ENCODE measurements around the gene GRAMD2B.
A peak's percentile ranks its signal among the peaks of the same experiment; 100 is the strongest.

The GRAMD2B gene

GRCh38 chr5:126410623-126411022 is 12.6 kb upstream of the GRAMD2B start:
- TF ChIP-seq CTCF (conservative IDR thresholded peaks at IDR 0.05; ENCODE audit: low read depth, low read length), result no peak
- DNase-seq (ENCODE audit: low read depth), result no peak
- H3K4me3 ChIP-seq (ENCODE audit: low read length), result no peak overlapping the region

- DNase-seq (ENCODE audit: low read depth), result no peak
- TF ChIP-seq CTCF (conservative IDR thresholded peaks at IDR 0.05; ENCODE audit: low read depth, low read length), result no peak
- H3K4me3 ChIP-seq (ENCODE audit: low read length), result no peak overlapping the region
These were observed 9.4 kb upstream of the GRAMD2B start for GRCh38 chr5:126413856-126414255.

- no peak overlapping the region for H3K4me3 ChIP-seq (ENCODE audit: low read length)
- TF ChIP-seq CTCF (conservative IDR thresholded peaks at IDR 0.05; ENCODE audit: low read depth, low read length), result no peak
- DNase-seq (ENCODE audit: low read depth), result peak; percentile 57
These were observed 8.2 kb upstream of the GRAMD2B start for GRCh38 chr5:126414874-126415502.

GRCh38 chr5:126415789-126416188 is 7.4 kb upstream of the GRAMD2B start:
- no peak for DNase-seq (ENCODE audit: low read depth)
- no peak overlapping the region for H3K4me3 ChIP-seq (ENCODE audit: low read length)
- TF ChIP-seq CTCF (conservative IDR thresholded peaks at IDR 0.05; ENCODE audit: low read depth, low read length), result no peak

GRCh38 chr5:126416266-126416925 is 6.8 kb upstream of the GRAMD2B start:
- TF ChIP-seq CTCF (conservative IDR thresholded peaks at IDR 0.05; ENCODE audit: low read depth, low read length), result no peak
- no peak for DNase-seq (ENCODE audit: low read depth)

GRCh38 chr5:126417178-126417577 is 6.0 kb upstream of the GRAMD2B start:
- no peak overlapping the region for H3K4me3 ChIP-seq (ENCODE audit: low read length)
- no peak for TF ChIP-seq CTCF (conservative IDR thresholded peaks at IDR 0.05; ENCODE audit: low read depth, low read length)
- no peak for DNase-seq (ENCODE audit: low read depth)

More at GRCh38 chr5:126416266-126416925, 6.8 kb upstream of the GRAMD2B start:
- no peak overlapping the region for H3K4me3 ChIP-seq (ENCODE audit: low read length)

- DNase-seq (ENCODE audit: low read depth), result no peak
- no peak for TF ChIP-seq CTCF (conservative IDR thresholded peaks at IDR 0.05; ENCODE audit: low read depth, low read length)
- H3K4me3 ChIP-seq (ENCODE audit: low read length), result no peak overlapping the region
These were observed 4.1 kb upstream of the GRAMD2B start for GRCh38 chr5:126419102-126419501.

Data from retinal pigment epithelial cell (primary cell).